OCI-LY1 (cell line): Measurements from ENCODE around the gene KCNG4.

ENCODE experiments used
- H2AFZ ChIP-seq: fragments of 200-600 bp; sonication (generic), shearing (Covaris generic); 2 replicates; pipeline ENCODE4 v1.6.0; 2014; ENCODE audit warnings: antibody characterized with exemption, mild to moderate bottlenecking, low read length
- H3F3A ChIP-seq: fragments of 200-600 bp; sonication (generic), shearing (Covaris generic); 2 replicates; pipeline ENCODE4 v1.6.0; 2014; ENCODE audit warnings: mild to moderate bottlenecking, antibody characterized with exemption, low read length, moderate library complexity; ENCODE audit not compliant: insufficient read depth
- H3K27ac ChIP-seq: fragments of 200-600 bp; sonication (generic); 2 replicates; pipeline ENCODE4 v1.5.1; 2014; ENCODE audit warnings: low read length, mixed run types, mild to moderate bottlenecking, low read depth; ENCODE audit not compliant: poor library complexity, severe bottlenecking
- H3K27me3 ChIP-seq: fragments of 200-600 bp; sonication (generic); 2 replicates; pipeline ENCODE4 v1.6.0; 2014; ENCODE audit warnings: antibody characterized with exemption, mild to moderate bottlenecking, low read length, moderate library complexity; ENCODE audit not compliant: insufficient read depth
- H3K36me3 ChIP-seq: fragments of 200-600 bp; sonication (generic); 2 replicates; pipeline ENCODE4 v1.6.1; 2014; ENCODE audit warnings: mild to moderate bottlenecking, antibody characterized with exemption, low read length, moderate library complexity, mixed read lengths; ENCODE audit not compliant: insufficient read depth
- H3K4me1 ChIP-seq: fragments of 200-600 bp; sonication (generic); 2 replicates; pipeline ENCODE4 v1.5.1; 2014; ENCODE audit warnings: mild to moderate bottlenecking, low read length, moderate library complexity; ENCODE audit not compliant: insufficient read depth, severe bottlenecking
- H3K4me2 ChIP-seq: fragments of 200-600 bp; sonication (generic), shearing (Covaris generic); 2 replicates; pipeline ENCODE4 v1.6.1; 2014; ENCODE audit warnings: low read length
- H3K4me3 ChIP-seq: fragments of 200-600 bp; sonication (generic); 2 replicates; pipeline ENCODE4 v1.5.1; 2014; ENCODE audit warnings: low read length, low read depth, mild to moderate bottlenecking, mixed read lengths; ENCODE audit not compliant: poor library complexity, severe bottlenecking
- H3K79me2 ChIP-seq: fragments of 200-600 bp; shearing (Covaris generic); 2 replicates; pipeline ENCODE4 v1.6.1; 2016; ENCODE audit warnings: mixed run types, low read length, mixed read lengths; ENCODE audit not compliant: insufficient read depth
- H3K9ac ChIP-seq: fragments of 200-600 bp; sonication (generic), shearing (Covaris generic); 2 replicates; pipeline ENCODE4 v1.6.1; 2014; ENCODE audit warnings: mild to moderate bottlenecking, low read length, mixed read lengths
- H3K9me2 ChIP-seq: fragments of 200-600 bp; sonication (generic), shearing (Covaris generic); 2 replicates; pipeline ENCODE4 v1.6.1; 2014; ENCODE audit warnings: low read depth, mild to moderate bottlenecking, low read length, mixed read lengths
- H3K9me3 ChIP-seq: fragments of 200-600 bp; shearing (Covaris generic); 2 replicates; pipeline ENCODE4 v1.6.1; 2014; ENCODE audit warnings: low read length, mixed read lengths
- H4K20me1 ChIP-seq: fragments of 200-600 bp; sonication (generic), shearing (Covaris generic); 2 replicates; pipeline ENCODE4 v1.6.0; 2016; ENCODE audit warnings: mild to moderate bottlenecking, low read length; ENCODE audit not compliant: insufficient read depth
- EZH2 ChIP-seq: fragments of 200-600 bp; sonication (generic), shearing (Covaris generic); IDR thresholded peaks from 2 replicates; pipeline ENCODE4 v1.8.0; 2017; ENCODE audit warnings: borderline replicate concordance, mixed run types, mild to moderate bottlenecking, antibody characterized with exemption, low read length, moderate library complexity, mixed read lengths
- TF ChIP-seq, protein P1 (sequence below): fragments of 200-600 bp; sonication (generic), shearing (Covaris generic); IDR thresholded peaks from 2 replicates; pipeline ENCODE4 v1.5.1; 2017; ENCODE audit warnings: mild to moderate bottlenecking, antibody characterized with exemption, low read length, moderate library complexity, mixed read lengths

Gene KCNG4

GRCh38 chr16:84247331-84247730 lies 7.5 kb upstream of the KCNG4 start:
- no peaks in the 10 kb centered on the region for H3K4me1 ChIP-seq
- no peak overlapping the region for H3K27ac ChIP-seq
- no peaks in the 10 kb centered on the region for H3F3A ChIP-seq
- H3K79me2 ChIP-seq, result no peaks in the 10 kb centered on the region
- H3K4me2 ChIP-seq, result no peak overlapping the region
- no peak for TF ChIP-seq EZH2
- TF ChIP-seq, protein P1, sequence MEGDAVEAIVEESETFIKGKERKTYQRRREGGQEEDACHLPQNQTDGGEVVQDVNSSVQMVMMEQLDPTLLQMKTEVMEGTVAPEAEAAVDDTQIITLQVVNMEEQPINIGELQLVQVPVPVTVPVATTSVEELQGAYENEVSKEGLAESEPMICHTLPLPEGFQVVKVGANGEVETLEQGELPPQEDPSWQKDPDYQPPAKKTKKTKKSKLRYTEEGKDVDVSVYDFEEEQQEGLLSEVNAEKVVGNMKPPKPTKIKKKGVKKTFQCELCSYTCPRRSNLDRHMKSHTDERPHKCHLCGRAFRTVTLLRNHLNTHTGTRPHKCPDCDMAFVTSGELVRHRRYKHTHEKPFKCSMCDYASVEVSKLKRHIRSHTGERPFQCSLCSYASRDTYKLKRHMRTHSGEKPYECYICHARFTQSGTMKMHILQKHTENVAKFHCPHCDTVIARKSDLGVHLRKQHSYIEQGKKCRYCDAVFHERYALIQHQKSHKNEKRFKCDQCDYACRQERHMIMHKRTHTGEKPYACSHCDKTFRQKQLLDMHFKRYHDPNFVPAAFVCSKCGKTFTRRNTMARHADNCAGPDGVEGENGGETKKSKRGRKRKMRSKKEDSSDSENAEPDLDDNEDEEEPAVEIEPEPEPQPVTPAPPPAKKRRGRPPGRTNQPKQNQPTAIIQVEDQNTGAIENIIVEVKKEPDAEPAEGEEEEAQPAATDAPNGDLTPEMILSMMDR, result no peak
- H3K36me3 ChIP-seq, result no peaks in the 10 kb centered on the region
- peaks cover 9% of the 10 kb centered on the region; the same call in 1 of the 2 replicates for H3K27me3 ChIP-seq
- H3K4me3 ChIP-seq, result no peak overlapping the region
- H4K20me1 ChIP-seq, result no peaks in the 10 kb centered on the region
- H3K9me3 ChIP-seq, result no peaks in the 10 kb centered on the region
- H2AFZ ChIP-seq, result no peak overlapping the region
- no peaks in the 10 kb centered on the region for H3K9me2 ChIP-seq
- no peak overlapping the region for H3K9ac ChIP-seq

DNA sequence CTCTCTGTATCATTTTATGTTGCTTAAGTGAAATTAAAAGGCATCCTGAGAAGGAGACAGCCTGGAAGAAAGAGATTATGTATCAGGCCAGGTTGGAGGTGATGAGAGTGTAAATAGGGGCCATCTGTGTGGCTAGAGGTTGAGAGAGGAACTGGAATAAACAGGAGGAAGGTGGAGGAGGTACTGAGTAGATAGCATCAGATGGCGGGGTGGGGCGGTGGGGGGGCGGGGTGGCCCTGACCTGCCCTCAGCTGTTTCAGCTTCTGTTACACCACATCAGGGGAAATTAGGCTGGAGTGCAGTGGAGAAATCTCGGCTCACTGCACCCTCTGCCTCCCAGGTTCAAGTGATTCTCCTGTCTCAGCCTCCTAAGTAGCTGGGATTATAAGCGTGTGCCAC lies 6.9 kb upstream of the KCNG4 start:
- H3K36me3 ChIP-seq, result no peaks in the 10 kb centered on the region
- H3K79me2 ChIP-seq, result no peaks in the 10 kb centered on the region
- no peak overlapping the region for H3K27ac ChIP-seq
- peaks cover 2% of the 10 kb centered on the region; the same call in 1 of the 2 replicates for H3K27me3 ChIP-seq
- no peaks in the 10 kb centered on the region for H3K9me3 ChIP-seq
- H3K9ac ChIP-seq, result no peak overlapping the region
- no peak overlapping the region for H2AFZ ChIP-seq
- H3K4me1 ChIP-seq, result no peaks in the 10 kb centered on the region
- no peaks in the 10 kb centered on the region for H3F3A ChIP-seq
- no peak overlapping the region for H3K4me3 ChIP-seq
- TF ChIP-seq EZH2, result no peak
- TF ChIP-seq, protein P1, result no peak
- no peaks in the 10 kb centered on the region for H3K9me2 ChIP-seq
- no peaks in the 10 kb centered on the region for H4K20me1 ChIP-seq
- no peak overlapping the region for H3K4me2 ChIP-seq

DNA sequence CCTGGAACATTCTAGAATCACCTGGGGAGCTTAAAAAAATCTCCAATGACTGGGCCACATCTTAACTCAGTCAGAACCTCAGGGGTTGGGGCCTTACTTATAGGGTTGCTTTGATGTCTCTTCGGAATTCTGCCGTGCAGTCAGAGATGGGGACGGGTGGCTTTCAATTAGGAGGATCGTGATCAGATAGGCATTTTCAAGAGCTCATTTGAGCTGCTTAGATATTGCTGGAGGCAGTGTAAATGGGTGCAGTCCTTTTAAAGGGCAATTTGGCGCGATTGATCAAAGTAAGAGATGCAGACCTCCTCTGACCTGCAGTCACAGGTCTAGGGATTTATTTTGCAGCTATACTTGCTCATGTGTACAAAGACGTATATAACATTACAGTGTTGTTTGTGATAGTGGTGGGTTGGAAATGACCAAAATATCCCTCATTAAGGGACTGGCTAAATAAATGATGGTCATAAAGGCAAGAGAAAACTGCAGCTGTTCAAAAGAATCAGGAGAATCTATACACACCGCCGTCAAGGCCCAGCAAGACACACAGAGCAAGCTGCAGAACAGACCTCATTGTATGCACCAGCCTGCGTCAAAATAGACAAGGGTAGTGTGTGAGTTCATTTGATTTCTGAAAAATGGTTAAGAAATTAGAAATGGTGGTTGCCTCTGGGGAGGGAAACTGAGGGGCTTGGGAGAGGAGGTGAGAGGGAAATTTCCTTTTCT lies 6.3 kb upstream of the KCNG4 start:
- H3K4me3 ChIP-seq, result no peak overlapping the region
- no peak overlapping the region for H3K4me2 ChIP-seq
- H4K20me1 ChIP-seq, result no peaks in the 10 kb centered on the region
- no peaks in the 10 kb centered on the region for H3K4me1 ChIP-seq
- no peaks in the 10 kb centered on the region; the same call in 1 of the 2 replicates for H3K27me3 ChIP-seq
- no peaks in the 10 kb centered on the region for H3K9me2 ChIP-seq
- TF ChIP-seq EZH2, result no peak
- TF ChIP-seq, protein P1, result no peak
- no peak overlapping the region for H3K27ac ChIP-seq
- no peak overlapping the region for H3K9ac ChIP-seq
- H3K9me3 ChIP-seq, result no peaks in the 10 kb centered on the region
- H3K79me2 ChIP-seq, result no peaks in the 10 kb centered on the region
- H3F3A ChIP-seq, result no peaks in the 10 kb centered on the region
- no peaks in the 10 kb centered on the region for H3K36me3 ChIP-seq
- H2AFZ ChIP-seq, result no peak overlapping the region
